ENCODE measurements around the gene CAMK1D. TPM values are rescaled to one million over a fixed set of nuclear protein-coding genes. Genes with fewer than 3 reads are reported as not detected.

The CAMK1D gene
- total RNA-seq, 1 experiment from 2014 or later: 3.8 TPM

GRCh38 chr10:12471135-12471534 is 121.8 kb downstream of the CAMK1D start:
- no peak overlapping the region for H3K4me3 ChIP-seq
- no peaks in the 10 kb centered on the region for H3K36me3 ChIP-seq
- H3K4me1 ChIP-seq (replicated peaks): no peaks in the 10 kb centered on the region
- H3K9me3 ChIP-seq (replicated peaks): no peaks in the 10 kb centered on the region
- no peak for DNase-seq (ENCODE audit: low read depth in 1 of 2, low spot score in 2 of 2)
- H3K27me3 ChIP-seq (replicated peaks): no peaks in the 10 kb centered on the region
- H3K27ac ChIP-seq: no peak overlapping the region

- no peak overlapping the region for H3K27ac ChIP-seq
- no peaks in the 10 kb centered on the region for H3K27me3 ChIP-seq (replicated peaks)
- DNase-seq (ENCODE audit: low read depth in 1 of 2, low spot score in 2 of 2): no peak
- H3K36me3 ChIP-seq: no peaks in the 10 kb centered on the region
- no peaks in the 10 kb centered on the region for H3K9me3 ChIP-seq (replicated peaks)
- no peaks in the 10 kb centered on the region for H3K4me1 ChIP-seq (replicated peaks)
- no peak overlapping the region for H3K4me3 ChIP-seq
Measured at GRCh38 chr10:12473491-12473890, 124.1 kb downstream of the CAMK1D start.

GRCh38 chr10:12474727-12475412 is 125.5 kb downstream of the CAMK1D start:
- DNase-seq (ENCODE audit: low read depth in 1 of 2, low spot score in 2 of 2): no peak
- 0 out of 2 replicates have a peak, but pooled peaks cover 2% of the 10 kb centered on the region for H3K9me3 ChIP-seq (replicated peaks)
- no peaks in the 10 kb centered on the region for H3K27me3 ChIP-seq (replicated peaks)
- H3K36me3 ChIP-seq: no peaks in the 10 kb centered on the region
- no peak overlapping the region for H3K4me3 ChIP-seq
- H3K27ac ChIP-seq: no peak overlapping the region
- no peaks in the 10 kb centered on the region for H3K4me1 ChIP-seq (replicated peaks)

DNA sequence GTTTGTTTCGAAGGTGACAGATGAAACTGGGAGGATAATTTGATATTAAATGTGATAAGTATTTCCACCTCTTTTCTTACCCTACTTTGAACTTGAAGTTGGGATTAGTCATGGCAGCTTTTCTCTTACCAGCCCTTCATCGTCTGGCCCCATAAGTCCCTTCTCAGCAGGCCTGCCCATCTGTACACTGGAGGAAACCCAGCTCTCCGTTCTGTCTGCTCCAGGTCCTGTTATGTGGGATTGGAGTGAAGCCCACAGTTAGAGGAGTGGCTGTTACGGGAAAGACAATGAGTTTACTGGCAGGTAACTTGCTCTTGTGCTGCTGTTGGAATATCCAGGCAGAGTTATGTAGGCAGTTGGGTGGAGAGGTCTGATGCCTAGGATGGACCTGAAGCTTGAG is 127.3 kb downstream of the CAMK1D start:
- H3K9me3 ChIP-seq (replicated peaks): 0 out of 2 replicates have a peak, but pooled peaks cover 2% of the 10 kb centered on the region
- H3K4me3 ChIP-seq: no peak overlapping the region
- H3K4me1 ChIP-seq (replicated peaks): no peaks in the 10 kb centered on the region
- no peaks in the 10 kb centered on the region for H3K27me3 ChIP-seq (replicated peaks)
- H3K36me3 ChIP-seq: no peaks in the 10 kb centered on the region
- H3K27ac ChIP-seq: no peak overlapping the region
- DNase-seq (ENCODE audit: low read depth in 1 of 2, low spot score in 2 of 2): no peak

DNA sequence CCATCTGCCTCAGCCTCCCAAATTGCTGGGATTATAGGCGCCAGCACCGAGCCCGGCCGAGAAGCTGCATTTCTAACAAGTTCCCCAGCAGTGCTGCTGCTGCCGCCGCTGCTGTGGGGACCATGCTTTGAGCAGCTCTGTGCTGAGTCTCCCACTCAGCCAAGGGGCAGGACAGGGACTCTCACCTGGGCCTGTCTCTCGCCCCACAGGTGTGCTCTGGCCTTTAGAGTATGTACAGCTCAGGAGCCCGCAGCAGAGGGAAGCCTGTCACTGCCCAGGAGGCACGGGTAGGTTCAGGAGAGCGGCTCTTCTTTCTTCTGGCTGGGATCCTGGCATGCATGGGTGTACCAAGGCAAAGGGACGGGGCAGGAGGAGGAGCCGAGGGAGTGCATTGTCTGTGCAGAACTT is 130.1 kb downstream of the CAMK1D start:
- no peaks in the 10 kb centered on the region for H3K36me3 ChIP-seq
- H3K4me1 ChIP-seq (replicated peaks): no peaks in the 10 kb centered on the region
- H3K27ac ChIP-seq: no peak overlapping the region
- no peak overlapping the region for H3K4me3 ChIP-seq
- no peak for DNase-seq (ENCODE audit: low read depth in 1 of 2, low spot score in 2 of 2)
- H3K9me3 ChIP-seq (replicated peaks): 0 out of 2 replicates have a peak, but pooled peaks cover 2% of the 10 kb centered on the region
- no peaks in the 10 kb centered on the region for H3K27me3 ChIP-seq (replicated peaks)

- H3K36me3 ChIP-seq: no peaks in the 10 kb centered on the region
- no peak overlapping the region for H3K4me3 ChIP-seq
- H3K9me3 ChIP-seq (replicated peaks): 0 out of 2 replicates have a peak, but pooled peaks cover 2% of the 10 kb centered on the region
- no peaks in the 10 kb centered on the region for H3K4me1 ChIP-seq (replicated peaks)
- DNase-seq (ENCODE audit: low read depth in 1 of 2, low spot score in 2 of 2): no peak
- H3K27me3 ChIP-seq (replicated peaks): no peaks in the 10 kb centered on the region
- no peak overlapping the region for H3K27ac ChIP-seq
Measured at GRCh38 chr10:12479924-12480323, 130.6 kb downstream of the CAMK1D start.

DNA sequence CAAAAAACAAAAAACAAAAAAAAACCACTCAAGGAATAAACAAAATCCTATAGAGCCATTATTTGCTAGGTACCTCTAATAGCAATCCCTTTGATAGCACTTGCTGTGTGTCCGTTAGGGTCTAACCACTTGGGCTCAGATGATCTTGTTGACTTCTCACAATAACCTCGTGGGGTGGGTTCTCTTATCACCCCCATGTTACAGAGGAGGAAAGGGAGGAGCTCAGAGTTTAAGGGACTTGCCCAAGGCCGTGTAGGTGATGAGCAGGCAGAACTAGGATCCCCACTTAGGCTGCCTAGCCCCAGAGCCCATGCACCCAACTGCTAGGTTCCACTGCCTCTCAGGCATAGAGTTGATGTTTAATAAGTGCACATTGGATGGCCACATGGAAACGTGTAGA is 131.1 kb downstream of the CAMK1D start:
- no peak overlapping the region for H3K4me3 ChIP-seq
- H3K27ac ChIP-seq: no peak overlapping the region
- H3K4me1 ChIP-seq (replicated peaks): no peaks in the 10 kb centered on the region
- no peaks in the 10 kb centered on the region for H3K27me3 ChIP-seq (replicated peaks)
- H3K9me3 ChIP-seq (replicated peaks): 0 out of 2 replicates have a peak, but pooled peaks cover 2% of the 10 kb centered on the region
- DNase-seq (ENCODE audit: low read depth in 1 of 2, low spot score in 2 of 2): no peak
- H3K36me3 ChIP-seq: no peaks in the 10 kb centered on the region

DNA sequence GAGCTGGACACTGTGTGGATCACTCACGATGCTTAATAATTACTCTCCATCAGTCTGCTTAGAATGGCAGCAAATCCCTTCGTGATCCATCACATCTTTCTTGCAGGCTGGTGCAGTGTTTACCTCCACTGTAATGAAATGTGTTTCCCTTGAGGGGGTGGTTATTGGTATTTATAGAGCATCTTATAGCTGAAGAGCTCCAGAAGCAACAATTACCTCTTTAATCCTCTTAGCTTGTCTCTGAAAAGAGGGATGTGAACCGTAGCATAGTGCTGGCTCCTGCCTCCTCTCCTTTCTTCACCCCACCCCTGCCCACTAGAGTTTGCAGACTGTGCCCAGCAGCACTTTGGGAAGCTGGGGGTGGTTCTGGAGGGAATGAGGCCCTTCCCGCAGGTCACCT is 132.6 kb downstream of the CAMK1D start:
- Histone ChIP-seq H3K9me3 (replicated peaks) (0 out of 2 replicates have a peak, but pooled peaks cover 2% of the 10 kb centered on the region), H3K36me3 (no peaks in the 10 kb centered on the region), H3K27me3 (replicated peaks) (no peaks in the 10 kb centered on the region), H3K27ac (no peak overlapping the region), H3K4me1 (replicated peaks) (no peaks in the 10 kb centered on the region), H3K4me3 (no peak overlapping the region)
- no peak for DNase-seq (ENCODE audit: low read depth in 1 of 2, low spot score in 2 of 2)

DNA sequence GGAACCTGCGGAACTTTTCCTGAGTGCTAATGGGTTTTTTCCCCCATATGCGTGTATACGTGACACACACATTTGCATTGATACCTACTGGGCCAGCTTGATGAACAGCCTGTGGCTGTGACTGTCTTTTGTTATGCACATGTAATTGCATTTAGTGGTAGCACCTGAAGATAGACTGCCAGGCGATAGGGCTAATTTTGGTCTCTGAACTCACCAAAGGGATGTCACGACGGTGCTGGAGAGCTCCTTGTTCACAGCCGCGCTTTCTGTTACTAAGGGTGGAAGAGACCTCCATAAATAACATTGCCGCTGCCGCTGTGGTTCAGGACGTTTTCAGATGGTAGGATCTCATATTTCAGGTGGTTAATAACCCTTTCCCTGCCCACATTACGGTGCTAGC is 133.2 kb downstream of the CAMK1D start:
- Histone ChIP-seq H3K27ac (no peak overlapping the region), H3K9me3 (replicated peaks) (0 out of 2 replicates have a peak, but pooled peaks cover 2% of the 10 kb centered on the region), H3K36me3 (no peaks in the 10 kb centered on the region), H3K4me1 (replicated peaks) (no peaks in the 10 kb centered on the region), H3K4me3 (no peak overlapping the region), H3K27me3 (replicated peaks) (no peaks in the 10 kb centered on the region)
- DNase-seq (ENCODE audit: low read depth in 1 of 2, low spot score in 2 of 2): no peak

- Histone ChIP-seq H3K36me3 (no peaks in the 10 kb centered on the region), H3K27ac (no peak overlapping the region), H3K4me1 (replicated peaks) (no peaks in the 10 kb centered on the region), H3K4me3 (no peak overlapping the region), H3K27me3 (replicated peaks) (no peaks in the 10 kb centered on the region), H3K9me3 (replicated peaks) (0 out of 2 replicates have a peak, but pooled peaks cover 2% of the 10 kb centered on the region)
- DNase-seq (ENCODE audit: low read depth in 1 of 2, low spot score in 2 of 2): no peak
Measured at GRCh38 chr10:12484002-12484918, 134.9 kb downstream of the CAMK1D start.

GRCh38 chr10:12484941-12485805 is 135.8 kb downstream of the CAMK1D start:
- H3K36me3 ChIP-seq: no peaks in the 10 kb centered on the region
- no peaks in the 10 kb centered on the region for H3K27me3 ChIP-seq (replicated peaks)
- H3K9me3 ChIP-seq (replicated peaks): no peaks in the 10 kb centered on the region
- no peak overlapping the region for H3K4me3 ChIP-seq
- DNase-seq (ENCODE audit: low read depth in 1 of 2, low spot score in 2 of 2): no peak
- H3K4me1 ChIP-seq (replicated peaks): no peaks in the 10 kb centered on the region
- H3K27ac ChIP-seq: no peak overlapping the region

DNA sequence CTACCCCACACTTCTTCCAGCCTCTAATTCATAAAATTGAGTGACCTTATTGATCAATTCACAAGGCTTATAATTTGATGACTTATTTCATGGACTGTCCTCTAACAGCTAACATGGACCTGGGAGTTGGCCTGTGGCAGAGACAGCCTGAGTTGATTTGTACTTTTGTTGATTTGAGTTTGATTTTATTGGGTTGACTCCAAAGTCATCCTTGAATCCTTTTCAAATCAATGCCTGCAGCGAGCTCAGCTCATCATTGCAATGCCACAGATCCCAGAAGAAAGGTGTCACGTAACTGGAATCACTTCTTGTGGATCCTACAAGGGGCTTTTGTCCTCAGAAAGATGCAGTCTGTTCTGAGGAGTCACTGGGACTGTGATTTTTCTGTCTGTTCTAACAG is 138.0 kb downstream of the CAMK1D start:
- H3K27ac ChIP-seq: no peak overlapping the region
- H3K4me3 ChIP-seq: no peak overlapping the region
- DNase-seq (ENCODE audit: low read depth in 1 of 2, low spot score in 2 of 2): no peak
- no peaks in the 10 kb centered on the region for H3K9me3 ChIP-seq (replicated peaks)
- H3K36me3 ChIP-seq: no peaks in the 10 kb centered on the region
- H3K4me1 ChIP-seq (replicated peaks): no peaks in the 10 kb centered on the region
- H3K27me3 ChIP-seq (replicated peaks): no peaks in the 10 kb centered on the region

- Histone ChIP-seq H3K9me3 (replicated peaks) (no peaks in the 10 kb centered on the region), H3K36me3 (no peaks in the 10 kb centered on the region), H3K27me3 (replicated peaks) (no peaks in the 10 kb centered on the region), H3K27ac (no peak overlapping the region), H3K4me1 (replicated peaks) (no peaks in the 10 kb centered on the region), H3K4me3 (no peak overlapping the region)
- no peak for DNase-seq (ENCODE audit: low read depth in 1 of 2, low spot score in 2 of 2)
Measured at GRCh38 chr10:12488626-12489025, 139.3 kb downstream of the CAMK1D start.

Measured in SJSA1 (cell line).